HEK293 (cell line): ENCODE measurements around the gene PTPRN2.
A peak's percentile ranks its signal among the peaks of the same experiment; 100 is the strongest.

Source experiments
- CTCF ChIA-PET: fragments of 350-600 bp; formaldehyde crosslinking; extraction: SDS; loops from one replicate; lab custom pipeline; 2021; ENCODE audit warnings: antibody characterized with exemption; lab: Yijun Ruan, JAX
- POLR2A ChIA-PET: fragments of 300-600 bp; formaldehyde crosslinking; extraction: SDS; loops from one replicate; lab custom pipeline; 2020; ENCODE audit warnings: antibody characterized with exemption, inconsistent platforms; lab: Yijun Ruan, JAX
- H3K27ac ChIP-seq: fragments of 200-500 bp; sonication (Bioruptor generic); 2 replicates; pipeline ENCODE4 v1.5.1; 2014; ENCODE audit warnings: low read depth, low read length, control low read depth, inconsistent platforms; ENCODE audit errors: extremely low read depth
- H3K36me3 ChIP-seq, 2 experiments: fragments of 200-500 bp in 1 of 2; sonication (Bioruptor generic) in 1 of 2; 1 replicate in 1 of 2; 2 replicates in 1 of 2; pipeline ENCODE4 v1.5.1; 2014 to 2017; ENCODE audit warnings: inconsistent platforms in 2 of 2, low read length in 2 of 2; ENCODE audit not compliant: control insufficient read depth in 2 of 2, insufficient read depth in 1 of 2
- H3K4me1 ChIP-seq: fragments of 200-500 bp; sonication (Bioruptor generic); 2 replicates; pipeline ENCODE4 v1.5.1; 2014; ENCODE audit warnings: mild to moderate bottlenecking, low read length, inconsistent platforms; ENCODE audit not compliant: control insufficient read depth, insufficient read depth
- H3K4me3 ChIP-seq: 2 replicates; pipeline ENCODE4 v1.5.1; 2011; ENCODE audit warnings: low read depth, mild to moderate bottlenecking, control low read depth, low read length, moderate library complexity
- H3K9me3 ChIP-seq: fragments of 200-500 bp; sonication (Bioruptor generic); 2 replicates; pipeline ENCODE4 v1.5.1; 2014; ENCODE audit warnings: low read depth, low read length, inconsistent platforms; ENCODE audit not compliant: control insufficient read depth, insufficient read depth
- AEBP2 ChIP-seq: fragments of 450-650 bp; formaldehyde crosslinking; IDR thresholded peaks from 2 replicates; pipeline ENCODE4 v1.5.1; 2016; ENCODE audit warnings: missing biosample characterization, missing genetic modification characterization, borderline replicate concordance
- HOXC10 ChIP-seq: sonication (generic); formaldehyde crosslinking; IDR thresholded peaks from 2 replicates; pipeline ENCODE4 v1.8.1; 2023; ENCODE audit warnings: mild to moderate bottlenecking, missing genetic modification reagents
- OSR2 ChIP-seq: fragments of 450-650 bp; formaldehyde crosslinking; IDR thresholded peaks from 2 replicates; pipeline ENCODE4 v1.5.1; 2016; ENCODE audit warnings: missing biosample characterization, missing genetic modification characterization
- REST ChIP-seq: fragments of 450-650 bp; formaldehyde crosslinking; IDR thresholded peaks from 2 replicates; pipeline ENCODE4 v1.5.1; 2016; ENCODE audit warnings: missing biosample characterization, missing genetic modification characterization
- ZBTB11 ChIP-seq: fragments of 450-650 bp; formaldehyde crosslinking; conservative IDR thresholded peaks from 2 replicates; pipeline ENCODE4 v1.5.1; 2016; ENCODE audit warnings: low read depth, missing biosample characterization, missing genetic modification characterization
- ZBTB44 ChIP-seq: fragments of 450-650 bp; IDR thresholded peaks from 2 replicates; pipeline ENCODE4 v1.5.1; 2018; ENCODE audit warnings: missing biosample characterization, mild to moderate bottlenecking, missing genetic modification characterization
- ZBTB6 ChIP-seq: fragments of 450-650 bp; formaldehyde crosslinking; IDR thresholded peaks from 2 replicates; pipeline ENCODE4 v1.5.1; 2017; ENCODE audit warnings: missing biosample characterization, missing genetic modification characterization
- ZNF169 ChIP-seq: fragments of 450-650 bp; formaldehyde crosslinking; IDR thresholded peaks from 2 replicates; pipeline ENCODE4 v1.5.1; 2016; ENCODE audit warnings: missing biosample characterization, missing genetic modification characterization
- ZNF202 ChIP-seq: fragments of 450-650 bp; formaldehyde crosslinking; IDR thresholded peaks from 2 replicates; pipeline ENCODE4 v1.5.1; 2016; ENCODE audit warnings: missing biosample characterization, missing genetic modification characterization, borderline replicate concordance
- ZNF292 ChIP-seq: fragments of 450-650 bp; formaldehyde crosslinking; IDR thresholded peaks from 2 replicates; pipeline ENCODE4 v1.5.1; 2016; ENCODE audit warnings: low read depth, missing biosample characterization, missing genetic modification characterization, borderline replicate concordance
- ZNF302 ChIP-seq: fragments of 450-650 bp; formaldehyde crosslinking; IDR thresholded peaks from 2 replicates; pipeline ENCODE4 v1.5.1; 2016; ENCODE audit warnings: missing biosample characterization, missing genetic modification characterization, low read depth
- ZNF513 ChIP-seq: fragments of 450-650 bp; IDR thresholded peaks from 2 replicates; pipeline ENCODE4 v1.5.1; 2018; ENCODE audit warnings: missing biosample characterization, missing genetic modification characterization
- TF ChIP-seq, protein P1 (sequence below): fragments of 450-650 bp; formaldehyde crosslinking; IDR thresholded peaks from 2 replicates; pipeline ENCODE4 v1.5.1; 2016; ENCODE audit warnings: missing biosample characterization, missing genetic modification characterization

The PTPRN2 gene

DNA sequence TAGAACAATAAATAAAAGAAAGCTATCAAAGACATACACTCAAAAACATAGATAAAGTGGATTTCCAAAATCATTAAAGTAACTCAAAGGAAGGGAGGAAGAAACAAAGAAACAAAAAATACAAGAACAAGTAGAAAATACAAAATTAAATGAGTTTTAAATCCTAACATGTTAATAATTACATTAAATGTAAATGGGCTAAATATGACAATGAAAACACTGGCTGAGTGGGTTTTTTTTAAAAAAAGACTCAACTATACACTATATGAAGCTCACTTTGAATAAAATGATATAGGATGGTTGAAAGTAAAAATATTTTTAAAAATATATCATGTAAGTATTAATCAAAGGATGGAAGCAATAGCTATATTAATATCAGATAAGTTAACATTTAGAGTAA, 371.4 kb downstream of the PTPRN2 start (continued):
- TF ChIP-seq ZBTB11, result no peak
- no peak for TF ChIP-seq ZNF292 (tag by site-specific recombination)
- no peak for TF ChIP-seq ZNF169 (tag by site-specific recombination)
- no peak for TF ChIP-seq ZBTB6 (tag by site-specific recombination)
- TF ChIP-seq OSR2 (tag by site-specific recombination), result no peak
- TF ChIP-seq AEBP2, result no peak
- TF ChIP-seq ZNF302 (tag by site-specific recombination), result no peak
- no peak for TF ChIP-seq HOXC10 (CRISPR knock-in tag)
- TF ChIP-seq, all 188 proteins: peak for 0

DNA sequence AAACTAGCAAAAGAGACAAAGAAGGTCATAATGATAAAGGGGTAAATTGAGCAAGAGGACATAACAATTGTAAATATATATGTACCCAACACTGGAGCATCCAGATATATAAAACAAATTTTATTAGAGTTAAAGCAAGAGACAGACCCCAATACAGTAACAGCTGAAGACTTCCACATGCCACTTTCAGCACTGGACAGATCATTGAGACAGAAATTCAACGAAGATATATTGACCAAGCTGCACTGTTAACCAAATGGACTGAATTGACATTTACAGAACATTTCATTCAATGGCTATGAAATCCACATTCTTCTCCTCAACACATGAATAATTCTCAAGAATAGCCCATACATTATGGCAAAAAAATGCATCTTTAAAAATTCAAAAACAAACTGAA, 378.2 kb downstream of the PTPRN2 start:
- no peak overlapping the region for H3K27ac ChIP-seq
- H3K9me3 ChIP-seq, result no peaks in the 10 kb centered on the region
- ChIA-PET CTCF (no interaction called here), POLR2A (no interaction called here)
- H3K4me3 ChIP-seq, result no peak overlapping the region
- H3K36me3 ChIP-seq, result no peaks in the 10 kb centered on the region
- no peaks in the 10 kb centered on the region for H3K4me1 ChIP-seq
- TF ChIP-seq ZNF202 (tag by site-specific recombination) (no peak), REST (tag by site-specific recombination) (peak; percentile 60), ZBTB44 (no peak), ZNF513 (no peak)
- TF ChIP-seq, protein P1, sequence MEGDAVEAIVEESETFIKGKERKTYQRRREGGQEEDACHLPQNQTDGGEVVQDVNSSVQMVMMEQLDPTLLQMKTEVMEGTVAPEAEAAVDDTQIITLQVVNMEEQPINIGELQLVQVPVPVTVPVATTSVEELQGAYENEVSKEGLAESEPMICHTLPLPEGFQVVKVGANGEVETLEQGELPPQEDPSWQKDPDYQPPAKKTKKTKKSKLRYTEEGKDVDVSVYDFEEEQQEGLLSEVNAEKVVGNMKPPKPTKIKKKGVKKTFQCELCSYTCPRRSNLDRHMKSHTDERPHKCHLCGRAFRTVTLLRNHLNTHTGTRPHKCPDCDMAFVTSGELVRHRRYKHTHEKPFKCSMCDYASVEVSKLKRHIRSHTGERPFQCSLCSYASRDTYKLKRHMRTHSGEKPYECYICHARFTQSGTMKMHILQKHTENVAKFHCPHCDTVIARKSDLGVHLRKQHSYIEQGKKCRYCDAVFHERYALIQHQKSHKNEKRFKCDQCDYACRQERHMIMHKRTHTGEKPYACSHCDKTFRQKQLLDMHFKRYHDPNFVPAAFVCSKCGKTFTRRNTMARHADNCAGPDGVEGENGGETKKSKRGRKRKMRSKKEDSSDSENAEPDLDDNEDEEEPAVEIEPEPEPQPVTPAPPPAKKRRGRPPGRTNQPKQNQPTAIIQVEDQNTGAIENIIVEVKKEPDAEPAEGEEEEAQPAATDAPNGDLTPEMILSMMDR (tag by site-specific recombination), result no peak
- TF ChIP-seq, all 188 proteins: peak for 1
